ENCODE measurements around the gene GSN. TPM values are rescaled to one million over a fixed set of nuclear protein-coding genes. Genes with fewer than 3 reads are reported as not detected.

The GSN gene
- total and polyA plus RNA-seq, 9 of the 15 experiments (the other 6 are each of a cell fraction or from before 2014, with no cell fraction given), result 0.39 to 16.6 (median 8.2) TPM

- H3K27me3 ChIP-seq (ENCODE audit: control insufficient read depth in 2 of 2, insufficient read depth in 2 of 2, low read length in 2 of 2), result no peaks in the 10 kb centered on the region
- intact Hi-C loops (cut with micrococcal nuclease) (loop anchor here (1.0 kb wide), 1 partner anchor 35 kb away; no protein-coding TSS in a partner anchor), in situ Hi-C loops (cut with MboI) (no loop called here)
- ATAC-seq, result peak; percentile 81
- H3K9ac ChIP-seq (ENCODE audit: insufficient read depth in 1 of 2, low read depth in 2 of 2, low read length in 2 of 2), result no peak overlapping the region
- H3K4me2 ChIP-seq (ENCODE audit: insufficient read depth, low read length), result no peak overlapping the region
- no peaks in the 10 kb centered on the region for H3K79me2 ChIP-seq (ENCODE audit: control insufficient read depth, insufficient read depth, low read length)
- ChIA-PET POLR2A (no interaction called here), CTCF (ENCODE audit: low intra/inter-chr PET ratio) (no interaction called here)
- no peaks in the 10 kb centered on the region for H3K9me1 ChIP-seq (ENCODE audit: control insufficient read depth, insufficient read depth, low read length)
- H3K36me3 ChIP-seq (ENCODE audit: control insufficient read depth, insufficient read depth, low read length), result no peaks in the 10 kb centered on the region
- peaks cover 9% of the 10 kb centered on the region in 2 experiments; a peak in 4 of 5 replicates for H3K4me1 ChIP-seq (replicated peaks in 1 of 2; ENCODE audit: control insufficient read depth in 2 of 2, insufficient read depth in 2 of 2, low read length in 2 of 2)
- no peak overlapping the region for H3K4me3 ChIP-seq
- H2AFZ ChIP-seq (ENCODE audit: low read depth, low read length), result peak overlapping the region; percentile 28
- H4K20me1 ChIP-seq (replicated peaks; ENCODE audit: control insufficient read depth, insufficient read depth, low read length), result no peaks in the 10 kb centered on the region
- no TSS peak for BruUV-seq (replicated peaks)
- DNase-seq (ENCODE audit: extremely low read depth in 1 of 4, low spot score in 3 of 4), result peak in 1 of 4 experiments; percentile 23
- WGBS (ENCODE audit: insufficient coverage, low coverage, missing lambda C conversion rate), result 24% methylated on average over 5 of the region's 5 CpGs
- H3K27ac ChIP-seq (ENCODE audit: extremely low read depth, low read depth, low read length), result no peak overlapping the region
- peak; percentile 11 for FAIRE-seq
- H3K9me3 ChIP-seq (replicated peaks; ENCODE audit: control insufficient read depth, insufficient read depth, low read depth, low read length), result no peaks in the 10 kb centered on the region
- TF ChIP-seq USF2 (CRISPR knock-in tag; IDR thresholded peaks at IDR 0.05) (peak; percentile 90), ZNF830 (CRISPR knock-in tag; IDR thresholded peaks at IDR 0.05) (no peak), RAD51 (IDR thresholded peaks at IDR 0.05; ENCODE audit: borderline replicate concordance, low read depth) (peak; percentile 76), CEBPB (tag; IDR thresholded peaks at IDR 0.05) (0 out of 2 replicates have a peak, but pooled peaks have one; percentile 11), FOSL1 (tag; conservative IDR thresholded peaks at IDR 0.05) (0 out of 2 replicates have a peak, but pooled peaks have one; percentile 52), CEBPG (CRISPR knock-in tag; IDR thresholded peaks at IDR 0.05) (no peak), CEBPG (tag; conservative IDR thresholded peaks at IDR 0.05 in 1 of 2, IDR thresholded peaks at IDR 0.05 in 1 of 2) (peak in 1 of 2 experiments; percentile 56; a peak in 2 of 4 replicates), ZNF384 (IDR thresholded peaks at IDR 0.05; ENCODE audit: low read depth, low read length) (no peak), FOXJ3 (CRISPR knock-in tag; IDR thresholded peaks at IDR 0.05) (no peak), NFYB (IDR thresholded peaks at IDR 0.05; ENCODE audit: extremely low read depth, insufficient read length) (peak; percentile 84)
- TF ChIP-seq, protein P1, sequence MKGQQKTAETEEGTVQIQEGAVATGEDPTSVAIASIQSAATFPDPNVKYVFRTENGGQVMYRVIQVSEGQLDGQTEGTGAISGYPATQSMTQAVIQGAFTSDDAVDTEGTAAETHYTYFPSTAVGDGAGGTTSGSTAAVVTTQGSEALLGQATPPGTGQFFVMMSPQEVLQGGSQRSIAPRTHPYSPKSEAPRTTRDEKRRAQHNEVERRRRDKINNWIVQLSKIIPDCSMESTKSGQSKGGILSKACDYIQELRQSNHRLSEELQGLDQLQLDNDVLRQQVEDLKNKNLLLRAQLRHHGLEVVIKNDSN (CRISPR knock-in tag; IDR thresholded peaks at IDR 0.05), result peak; percentile 88
Measured at GRCh38 chr9:121242219-121242958, 25.6 kb upstream of the GSN start.

All from K562 (cell line).